RWPE1 (cell line): ENCODE results near the gene BORCS5.

Experiments
- CTCF ChIA-PET: fragments of 350-600 bp; sonication (Branson Sonifier 250); formaldehyde crosslinking; extraction: SDS; loops from one replicate; lab custom pipeline; 2021; lab: Yijun Ruan, JAX
- POLR2A ChIA-PET: fragments of 400-600 bp; formaldehyde crosslinking; extraction: SDS; loops from one replicate; lab custom pipeline; 2020; ENCODE audit warnings: antibody characterized with exemption; ENCODE audit not compliant: low non-redundant PET; lab: Yijun Ruan, JAX
- DNase-seq: peaks from one replicate; pipeline ENCODE4 v3.0.0; 2012; ENCODE audit warnings: low spot score
- H3K27ac ChIP-seq: fragments of 450-650 bp; 2 replicates; pipeline ENCODE4 v1.5.1; 2017
- CTCF ChIP-seq: fragments of 450-650 bp; conservative IDR thresholded peaks from 2 replicates; pipeline ENCODE4 v1.5.1; 2017; ENCODE audit warnings: low read depth, mild to moderate bottlenecking

Gene BORCS5

GRCh38 chr12:12456637-12457036 lies 99.8 kb downstream of the BORCS5 start:
- ChIA-PET CTCF (interaction anchor here (1.1 kb wide), 1 partner anchor 15 kb away, joined by 3 read pairs; no protein-coding TSS in a partner anchor), POLR2A (no interaction called here)

GRCh38 chr12:12460935-12461922 lies 104.4 kb downstream of the BORCS5 start:
- no peak for DNase-seq
- POLR2A ChIA-PET = no interaction called here
- CTCF ChIA-PET = no interaction called here

More at GRCh38 chr12:12456637-12457036, 99.8 kb downstream of the BORCS5 start:
- TF ChIP-seq CTCF = no peak
- no peak for DNase-seq
- H3K27ac ChIP-seq = no peak overlapping the region

GRCh38 chr12:12461923-12462315 lies 105.0 kb downstream of the BORCS5 start:
- CTCF ChIA-PET = no interaction called here
- DNase-seq = no peak
- no peak for TF ChIP-seq CTCF

More at GRCh38 chr12:12460935-12461922, 104.4 kb downstream of the BORCS5 start:
- no peak for TF ChIP-seq CTCF
- no peak overlapping the region for H3K27ac ChIP-seq

GRCh38 chr12:12465522-12465921 lies 108.6 kb downstream of the BORCS5 start:
- no peak overlapping the region for H3K27ac ChIP-seq
- CTCF ChIA-PET = interaction anchor here (0.6 kb wide), 1 partner anchor 38 kb away, joined by 6 read pairs; no protein-coding TSS in a partner anchor
- TF ChIP-seq CTCF = no peak
- POLR2A ChIA-PET = no interaction called here
- no peak for DNase-seq

More at GRCh38 chr12:12461923-12462315, 105.0 kb downstream of the BORCS5 start:
- POLR2A ChIA-PET = no interaction called here
- no peak overlapping the region for H3K27ac ChIP-seq

- DNase-seq = no peak
- no peak for TF ChIP-seq CTCF
- H3K27ac ChIP-seq = no peak overlapping the region
- CTCF ChIA-PET = interaction anchor here (0.7 kb wide), 2 partner anchors 13 to 541 kb away, joined by 3 read pairs; no protein-coding TSS in a partner anchor
- POLR2A ChIA-PET = no interaction called here
These were observed 109.3 kb downstream of the BORCS5 start for GRCh38 chr12:12466157-12466556.

- TF ChIP-seq CTCF = no peak
- ChIA-PET CTCF (no interaction called here), POLR2A (no interaction called here)
- no peak overlapping the region for H3K27ac ChIP-seq
- no peak for DNase-seq
These were observed 110.4 kb downstream of the BORCS5 start for GRCh38 chr12:12467264-12467663.
